GM12891 (cell line): Measurements from ENCODE around the gene DLGAP1.

Source experiments
- DNase-seq: peaks from one replicate; pipeline ENCODE4 v3.0.0; 2011; ENCODE audit warnings: low spot score; ENCODE audit not compliant: insufficient read length
- FAIRE-seq: peaks from 2 replicates; lab custom pipeline; 2011; peaks lifted over from hg19 to GRCh38; lab: Jason Lieb, UNC
- PAX5 ChIP-seq: IDR thresholded peaks from 2 replicates; pipeline ENCODE4 v1.6.1; 2011; ENCODE audit warnings: low read length, moderate library complexity, mild to moderate bottlenecking; ENCODE audit not compliant: insufficient read depth, severe bottlenecking
- POLR2A ChIP-seq: IDR thresholded peaks from 2 replicates; pipeline ENCODE4 v1.6.1; 2011; ENCODE audit warnings: low read depth, low read length, control low read depth
- POLR2AphosphoS5 ChIP-seq: IDR thresholded peaks from 2 replicates; pipeline ENCODE4 v1.6.1; 2011; ENCODE audit warnings: low read depth, low read length, control low read depth
- POU2F2 ChIP-seq: IDR thresholded peaks from 2 replicates; pipeline ENCODE4 v1.6.1; 2011; ENCODE audit warnings: low read depth, mild to moderate bottlenecking, control low read depth, low read length, moderate library complexity
- SPI1 ChIP-seq: IDR thresholded peaks from 2 replicates; pipeline ENCODE4 v1.6.1; 2011; ENCODE audit warnings: low read depth, low read length, control low read depth
- TAF1 ChIP-seq: IDR thresholded peaks from 2 replicates; pipeline ENCODE4 v1.6.1; 2011; ENCODE audit warnings: low read depth, low read length, control low read depth

DLGAP1 gene

DNA sequence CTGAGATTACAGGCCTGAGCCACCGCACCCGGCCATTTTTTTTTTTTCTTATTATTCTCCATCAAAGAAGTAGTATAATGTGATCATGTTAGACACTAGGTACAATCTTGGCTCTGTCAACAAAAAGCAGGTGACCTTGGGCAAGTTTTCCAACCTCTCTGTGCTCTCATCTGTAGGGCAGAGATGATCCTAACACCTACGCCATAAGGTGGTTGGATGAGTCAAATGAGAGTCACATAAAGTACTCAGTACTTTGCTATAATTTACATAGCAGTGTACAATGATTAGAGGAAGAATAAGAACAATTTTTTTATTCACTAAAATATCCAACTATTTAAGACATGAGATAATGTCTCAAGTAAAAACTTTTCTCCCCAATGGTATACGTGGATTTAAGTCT is 876.5 kb downstream of the DLGAP1 start:
- no peak for DNase-seq
- TF ChIP-seq POLR2AphosphoS5 (no peak), SPI1 (no peak), PAX5 (no peak), POU2F2 (no peak), TAF1 (no peak), POLR2A (no peak)
- no peak for FAIRE-seq

DNA sequence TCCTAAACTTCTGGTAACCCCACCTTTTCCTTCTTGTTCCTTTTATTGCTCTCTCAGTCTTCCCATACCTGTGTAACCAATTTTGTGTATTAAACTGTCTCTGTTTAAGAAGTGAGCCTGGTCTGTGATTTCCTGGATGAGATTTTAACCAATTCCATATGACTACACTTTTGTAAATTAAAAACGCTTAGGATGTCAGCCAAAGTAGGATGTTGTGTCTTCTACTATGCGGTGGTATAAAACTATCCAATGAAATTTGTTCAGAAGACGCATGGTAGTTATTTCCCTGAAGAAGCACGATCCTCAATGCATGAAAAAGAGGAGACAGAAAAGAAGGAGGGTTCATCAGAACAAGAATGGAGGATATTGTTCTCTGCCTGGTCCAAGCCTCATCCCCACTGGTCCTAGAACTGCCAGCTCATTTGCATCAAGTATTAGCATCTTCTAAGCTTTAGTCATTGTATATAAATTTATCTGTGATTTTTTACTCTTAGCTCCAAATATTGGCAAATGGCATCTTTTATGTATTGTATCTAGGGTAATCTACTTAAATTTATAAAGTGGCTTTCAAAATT is 877.7 kb downstream of the DLGAP1 start:
- TF ChIP-seq PAX5 (no peak), POLR2A (no peak), POU2F2 (no peak), TAF1 (no peak), SPI1 (no peak), POLR2AphosphoS5 (no peak)
- DNase-seq (no peak), FAIRE-seq (no peak)

DNA sequence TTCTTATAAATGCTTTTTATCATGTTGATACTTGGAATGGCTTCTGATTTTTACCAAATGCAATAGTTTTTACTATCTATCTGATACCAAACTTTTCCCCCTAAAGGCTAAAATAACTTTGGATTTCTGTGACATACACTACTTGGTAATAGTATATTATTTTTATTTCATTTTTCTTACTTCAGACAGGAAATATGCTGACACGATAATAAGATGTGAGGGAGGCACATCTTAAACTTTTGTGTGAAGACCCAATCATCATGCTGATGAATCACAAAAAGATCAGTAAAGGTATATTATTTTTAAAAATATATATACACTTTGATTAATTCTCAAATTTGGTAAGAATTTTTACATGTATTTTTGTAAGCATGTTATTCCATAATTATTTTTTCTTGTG is 882.3 kb downstream of the DLGAP1 start:
- DNase-seq, result no peak
- FAIRE-seq, result no peak
- TF ChIP-seq SPI1, result no peak
- no peak for TF ChIP-seq POLR2A
- TF ChIP-seq TAF1, result no peak
- no peak for TF ChIP-seq PAX5
- no peak for TF ChIP-seq POLR2AphosphoS5
- no peak for TF ChIP-seq POU2F2

DNA sequence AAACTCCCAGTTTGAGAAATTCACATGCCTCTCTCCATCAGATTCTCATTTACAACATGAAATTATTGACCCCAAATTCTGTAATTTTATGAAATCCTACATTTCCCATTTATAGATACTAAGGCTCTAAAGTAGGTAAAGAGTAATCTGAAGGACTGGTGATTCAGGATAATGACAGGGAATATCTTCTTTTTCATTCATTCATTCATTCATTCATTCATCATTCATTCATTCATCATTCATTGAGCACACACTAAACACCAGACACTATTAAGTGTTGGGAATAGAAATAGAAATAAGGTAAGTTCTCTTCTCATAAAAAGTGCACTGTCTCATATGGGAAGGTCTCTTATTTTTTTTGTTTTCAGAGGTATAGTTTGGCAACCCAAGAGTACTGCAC is 888.3 kb downstream of the DLGAP1 start:
- FAIRE-seq (no peak), DNase-seq (no peak)
- TF ChIP-seq POLR2A (no peak), POLR2AphosphoS5 (no peak), POU2F2 (no peak), SPI1 (no peak), TAF1 (no peak), PAX5 (no peak)

DNA sequence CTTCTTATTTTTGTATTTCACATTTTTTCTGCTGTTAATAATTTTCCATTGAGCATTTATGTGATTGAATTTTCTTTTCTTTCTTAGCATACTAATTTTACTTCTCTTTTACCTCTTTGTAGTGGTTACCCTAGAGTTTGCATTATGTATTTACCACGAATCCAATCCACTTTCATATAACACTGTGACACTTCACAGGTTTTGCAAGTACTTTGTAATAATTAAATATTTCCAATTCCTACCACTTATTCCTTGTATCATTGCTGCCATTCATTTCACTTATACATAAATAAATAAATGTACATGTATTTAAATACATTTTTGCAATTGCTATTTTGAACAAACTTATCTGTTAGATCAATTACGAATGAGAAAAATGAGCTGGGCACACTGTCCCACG is 894.4 kb downstream of the DLGAP1 start:
- no peak for TF ChIP-seq TAF1
- no peak for TF ChIP-seq POLR2A
- no peak for TF ChIP-seq POU2F2
- no peak for TF ChIP-seq SPI1
- no peak for TF ChIP-seq PAX5
- TF ChIP-seq POLR2AphosphoS5, result no peak
- FAIRE-seq, result no peak

DNA sequence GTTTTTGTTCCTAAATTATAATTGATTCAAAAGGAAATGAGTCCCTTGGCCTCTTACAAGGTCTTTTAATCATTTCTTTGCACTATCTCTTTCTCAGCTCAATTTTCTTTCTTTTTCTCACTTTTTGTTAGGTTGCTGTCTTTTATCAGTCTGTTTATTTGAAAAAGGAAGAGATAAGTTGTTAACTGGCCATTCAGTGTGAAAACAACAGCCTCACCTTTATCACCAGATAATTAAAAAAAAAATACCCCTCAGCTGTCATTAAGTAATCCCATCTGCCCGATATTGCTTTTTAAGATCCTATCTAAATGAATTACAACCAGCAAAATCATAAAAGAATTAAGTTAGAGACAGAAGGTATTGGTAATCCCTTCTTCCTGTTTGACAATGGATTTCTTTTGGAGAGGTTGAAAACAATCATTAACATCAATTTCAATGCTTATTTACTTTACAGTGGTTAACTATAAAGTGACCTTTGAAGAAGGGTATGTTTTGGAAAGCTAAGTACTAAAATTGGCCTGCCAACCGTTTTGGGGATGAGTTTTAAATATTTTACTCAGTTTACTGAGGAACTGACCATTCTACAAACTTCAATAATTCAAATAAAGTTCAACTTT is 900.2 kb downstream of the DLGAP1 start:
- FAIRE-seq (no peak), DNase-seq (no peak)
- no peak for TF ChIP-seq TAF1

More for the DNA sequence above, 894.4 kb downstream of the DLGAP1 start:
- DNase-seq, result no peak

DNA sequence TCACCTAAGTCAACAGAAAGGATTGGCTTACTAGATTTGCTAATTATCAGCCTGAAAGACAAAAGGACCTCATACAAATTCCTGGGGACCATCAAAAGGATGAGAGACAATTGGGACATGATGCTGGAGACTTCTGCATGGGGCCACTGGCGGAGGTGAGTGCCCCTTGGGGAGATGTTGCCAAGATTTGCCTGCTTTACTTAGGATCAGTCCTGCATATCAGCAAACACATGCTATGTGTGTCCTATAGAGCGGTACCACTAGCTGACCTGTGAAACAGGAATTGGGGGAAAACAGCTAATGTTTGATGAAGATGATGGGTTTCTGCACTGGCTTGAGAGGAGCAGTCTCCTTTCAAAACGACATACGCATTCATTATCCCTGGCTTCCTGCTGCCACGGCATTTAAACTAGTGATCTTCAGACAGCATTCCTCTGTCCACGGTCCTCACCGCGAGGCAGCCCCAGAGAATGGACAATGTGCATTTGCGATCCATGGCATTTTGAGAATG is 901.0 kb downstream of the DLGAP1 start:
- no peak for FAIRE-seq
- TF ChIP-seq TAF1 (no peak), POLR2AphosphoS5 (no peak), POLR2A (no peak), SPI1 (no peak), PAX5 (no peak), POU2F2 (no peak)
- DNase-seq, result no peak

DNA sequence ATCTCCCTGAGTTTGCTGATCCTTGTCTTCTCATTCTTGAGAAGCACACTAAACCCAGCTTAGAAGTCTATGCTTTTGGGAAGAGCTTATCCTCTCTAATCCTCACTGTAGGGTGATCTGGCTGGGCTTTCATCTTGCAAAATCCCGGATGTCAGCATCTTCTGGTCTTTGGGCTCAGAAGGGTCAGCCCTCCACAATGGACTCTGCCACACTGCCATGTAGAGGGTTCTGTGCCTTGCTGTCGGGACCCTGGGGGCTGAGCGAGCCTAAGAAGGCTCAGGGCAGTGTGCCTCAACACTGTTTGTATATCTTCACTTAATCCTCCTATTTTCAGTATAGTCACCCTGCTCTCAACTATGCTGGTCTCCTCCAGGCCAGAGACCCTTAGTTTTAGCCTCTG is 902.8 kb downstream of the DLGAP1 start:
- DNase-seq, result no peak
- TF ChIP-seq SPI1, result no peak
- TF ChIP-seq TAF1, result no peak
- TF ChIP-seq POLR2A, result no peak
- TF ChIP-seq POLR2AphosphoS5, result no peak
- no peak for TF ChIP-seq POU2F2
- TF ChIP-seq PAX5, result no peak
- FAIRE-seq, result no peak

DNA sequence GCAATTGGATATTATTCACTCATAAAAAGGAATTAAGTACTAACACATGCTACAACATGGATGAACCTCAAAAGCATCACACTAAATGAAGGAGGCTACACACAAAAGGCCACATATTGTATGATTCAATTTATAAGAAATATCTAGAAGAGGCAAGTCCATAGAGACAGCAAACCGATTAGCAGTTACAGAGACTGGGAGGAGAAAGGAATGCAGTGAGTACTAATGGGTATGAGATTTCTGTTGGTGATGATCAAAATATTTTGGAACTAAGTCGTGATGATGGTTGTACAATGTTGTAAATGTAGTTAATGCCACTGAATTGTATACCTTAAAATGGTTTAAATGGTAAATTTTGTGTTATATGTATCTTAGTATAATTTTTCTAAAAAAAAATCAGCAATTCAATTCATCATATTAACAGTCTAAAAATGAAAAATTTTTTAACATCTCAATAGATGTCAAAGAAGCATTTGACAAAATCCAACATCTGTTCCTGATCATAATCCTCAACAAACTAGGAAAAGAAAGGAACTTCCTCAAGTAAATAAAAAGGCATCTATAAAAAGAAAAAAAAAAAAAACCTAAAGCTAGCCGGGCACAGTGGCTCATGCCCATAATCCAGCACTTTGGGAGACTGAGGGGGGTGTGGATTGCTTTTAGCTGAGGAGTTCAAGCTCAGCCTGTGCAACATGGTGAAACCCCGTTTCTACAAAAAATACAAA is 907.1 kb downstream of the DLGAP1 start:
- FAIRE-seq (no peak), DNase-seq (no peak)
- TF ChIP-seq POU2F2, result no peak
- no peak for TF ChIP-seq PAX5
- TF ChIP-seq SPI1, result no peak
- TF ChIP-seq POLR2A, result no peak
- no peak for TF ChIP-seq POLR2AphosphoS5
- no peak for TF ChIP-seq TAF1

DNA sequence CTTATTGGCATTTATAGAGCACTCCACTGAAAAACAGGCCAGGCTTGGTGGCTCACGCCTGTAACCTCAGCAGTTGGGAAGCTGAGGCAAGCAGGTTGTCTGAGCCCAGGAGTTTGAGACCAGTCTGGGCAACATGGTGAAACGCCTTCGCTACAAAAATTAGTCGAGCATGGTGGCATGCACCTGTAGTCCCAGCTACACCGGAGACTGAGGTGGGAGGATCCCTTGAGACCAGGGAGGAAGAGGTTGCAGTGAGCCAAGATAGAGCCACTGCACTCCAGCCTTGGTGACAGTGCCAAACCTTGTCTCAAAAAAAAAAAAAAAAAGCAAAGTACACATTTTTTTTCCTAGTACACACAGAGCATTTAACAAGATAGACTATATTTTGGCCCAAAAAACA is 909.0 kb downstream of the DLGAP1 start:
- TF ChIP-seq TAF1, result no peak
- TF ChIP-seq POLR2A, result no peak
- TF ChIP-seq POLR2AphosphoS5, result no peak
- TF ChIP-seq POU2F2, result no peak
- TF ChIP-seq SPI1, result no peak
- TF ChIP-seq PAX5, result no peak

More for the DNA sequence above, 909.0 kb downstream of the DLGAP1 start:
- FAIRE-seq, result peak; percentile 16
- DNase-seq, result no peak
